Spleen (tissue), 7 donors: ENCODE data around the gene NUFIP2.

Source experiments
- POLR2A ChIP-seq, 3 donors: fragments of 450-650 bp; IDR thresholded peaks; one replicate each; pipeline ENCODE4 v1.5.1; 2017; ENCODE audit warnings: antibody characterized with exemption in 3 of 3, mild to moderate bottlenecking in 1 of 3
- TF ChIP-seq, protein P1 (sequence below), 11 experiments: fragments of 200-600 bp in 7 of 11; fragments of 450-650 bp in 4 of 11; sonication (generic) in 4 of 11; IDR thresholded peaks in 8 of 11; conservative IDR thresholded peaks in 3 of 11; 1 replicate in 7 of 11; 2 replicates in 4 of 11; pipeline versions ENCODE4 v1.4.0 to v1.8.0; 2016 to 2021; ENCODE audit warnings: antibody characterized with exemption in 11 of 11, inconsistent platforms in 4 of 11, mild to moderate bottlenecking in 1 of 11
- donor health status: DM: no; HTN: no; CAD: no; lungs with moderate emphysema.
- donor health status: DM: no; HTN: no; CAD: no.
- donor health status: DM: no; HTN: no; CAD: no.

DNA sequence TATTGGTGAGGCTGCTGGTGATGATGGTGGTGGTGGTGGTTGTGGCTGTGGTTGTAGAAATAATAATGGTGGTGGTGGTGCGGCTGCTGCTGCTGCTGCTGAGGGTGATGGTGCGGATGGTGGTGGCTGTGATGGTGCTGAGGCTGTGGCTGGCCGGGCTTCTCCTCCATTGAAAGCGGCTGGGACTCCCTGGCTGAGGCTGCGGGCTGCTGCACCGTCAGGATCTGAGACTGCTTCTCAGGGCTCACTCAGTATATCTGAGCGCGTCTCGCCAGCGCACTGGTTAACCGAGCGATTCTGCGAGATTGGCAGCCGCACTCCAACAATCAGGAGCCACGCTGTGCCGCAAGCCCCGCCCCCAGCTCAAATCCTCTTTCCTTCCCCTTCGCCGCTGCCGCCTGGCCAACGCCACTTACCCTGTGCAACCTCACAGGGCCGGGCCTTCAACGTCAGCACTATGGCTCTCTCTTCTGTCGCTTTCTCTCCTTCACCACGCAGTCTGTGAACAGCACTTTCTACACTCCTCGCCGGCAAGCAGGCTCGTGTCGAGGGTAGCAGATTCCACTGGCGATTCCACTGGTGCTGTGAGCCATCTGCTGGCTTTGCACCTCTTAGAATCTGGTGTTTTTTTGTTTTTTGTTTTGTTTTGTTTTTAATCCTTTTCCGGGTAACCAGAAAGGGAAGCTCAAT lies at the start of gene NUFIP2:
- TF ChIP-seq, protein P1, sequence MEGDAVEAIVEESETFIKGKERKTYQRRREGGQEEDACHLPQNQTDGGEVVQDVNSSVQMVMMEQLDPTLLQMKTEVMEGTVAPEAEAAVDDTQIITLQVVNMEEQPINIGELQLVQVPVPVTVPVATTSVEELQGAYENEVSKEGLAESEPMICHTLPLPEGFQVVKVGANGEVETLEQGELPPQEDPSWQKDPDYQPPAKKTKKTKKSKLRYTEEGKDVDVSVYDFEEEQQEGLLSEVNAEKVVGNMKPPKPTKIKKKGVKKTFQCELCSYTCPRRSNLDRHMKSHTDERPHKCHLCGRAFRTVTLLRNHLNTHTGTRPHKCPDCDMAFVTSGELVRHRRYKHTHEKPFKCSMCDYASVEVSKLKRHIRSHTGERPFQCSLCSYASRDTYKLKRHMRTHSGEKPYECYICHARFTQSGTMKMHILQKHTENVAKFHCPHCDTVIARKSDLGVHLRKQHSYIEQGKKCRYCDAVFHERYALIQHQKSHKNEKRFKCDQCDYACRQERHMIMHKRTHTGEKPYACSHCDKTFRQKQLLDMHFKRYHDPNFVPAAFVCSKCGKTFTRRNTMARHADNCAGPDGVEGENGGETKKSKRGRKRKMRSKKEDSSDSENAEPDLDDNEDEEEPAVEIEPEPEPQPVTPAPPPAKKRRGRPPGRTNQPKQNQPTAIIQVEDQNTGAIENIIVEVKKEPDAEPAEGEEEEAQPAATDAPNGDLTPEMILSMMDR (IDR thresholded peaks at IDR 0.05 in 8 of 11, conservative IDR thresholded peaks at IDR 0.05 in 3 of 11), result peak in 3 of 11 experiments; percentile 11 to 46 (median 27)
- TF ChIP-seq POLR2A (IDR thresholded peaks at IDR 0.05), result peak; percentile 93 to 100 (median 98)
